ENCODE measurements around the gene ARID1A. TPM values are rescaled to one million over a fixed set of nuclear protein-coding genes. Genes with fewer than 3 reads are reported as not detected.

ARID1A gene
- total RNA-seq, 1 donor from 2014 or later: 186 TPM

GRCh38 chr1:26754086-26754874 lies 58.5 kb downstream of the ARID1A start:
- Mint-ChIP-seq H3K27me3 (no peaks in the 10 kb centered on the region), H3K9me3 (ENCODE audit: low read depth) (no peaks in the 10 kb centered on the region), H3K36me3 (ENCODE audit: insufficient read depth) (peaks cover 23% of the 10 kb centered on the region), H3K4me1 (ENCODE audit: low read depth) (peaks cover 25% of the 10 kb centered on the region), H3K27ac (peak overlapping the region; percentile 51), H3K4me3 (ENCODE audit: low read depth) (no peak overlapping the region)
- TF ChIP-seq CTCF (IDR thresholded peaks at IDR 0.05; ENCODE audit: unreplicated experiment): no peak
- no peak for DNase-seq (ENCODE audit: low spot score, unreplicated experiment)

- peaks cover 34% of the 10 kb centered on the region for H3K36me3 Mint-ChIP-seq (ENCODE audit: insufficient read depth)
- H3K27me3 Mint-ChIP-seq: no peaks in the 10 kb centered on the region
- no peak for DNase-seq (ENCODE audit: low spot score, unreplicated experiment)
- H3K4me3 Mint-ChIP-seq (ENCODE audit: low read depth): no peak overlapping the region
- no peak overlapping the region for H3K27ac Mint-ChIP-seq
- H3K9me3 Mint-ChIP-seq (ENCODE audit: low read depth): no peaks in the 10 kb centered on the region
- H3K4me1 Mint-ChIP-seq (ENCODE audit: low read depth): peaks cover 17% of the 10 kb centered on the region
- TF ChIP-seq CTCF (IDR thresholded peaks at IDR 0.05; ENCODE audit: unreplicated experiment): no peak
Measured at GRCh38 chr1:26758358-26758757, 62.5 kb downstream of the ARID1A start.

- no peak overlapping the region for H3K4me3 Mint-ChIP-seq (ENCODE audit: low read depth)
- no peak for DNase-seq (ENCODE audit: low spot score, unreplicated experiment)
- no peak for TF ChIP-seq CTCF (IDR thresholded peaks at IDR 0.05; ENCODE audit: unreplicated experiment)
- H3K9me3 Mint-ChIP-seq (ENCODE audit: low read depth): no peaks in the 10 kb centered on the region
- H3K4me1 Mint-ChIP-seq (ENCODE audit: low read depth): peaks cover 15% of the 10 kb centered on the region
- no peaks in the 10 kb centered on the region for H3K27me3 Mint-ChIP-seq
- H3K27ac Mint-ChIP-seq: peak overlapping the region; percentile 10
- peaks cover 36% of the 10 kb centered on the region for H3K36me3 Mint-ChIP-seq (ENCODE audit: insufficient read depth)
Measured at GRCh38 chr1:26759531-26759930, 63.7 kb downstream of the ARID1A start.

GRCh38 chr1:26761217-26761616 lies 65.4 kb downstream of the ARID1A start:
- Mint-ChIP-seq H3K4me3 (ENCODE audit: low read depth) (no peak overlapping the region), H3K27me3 (no peaks in the 10 kb centered on the region), H3K36me3 (ENCODE audit: insufficient read depth) (peaks cover 42% of the 10 kb centered on the region), H3K4me1 (ENCODE audit: low read depth) (peaks cover 15% of the 10 kb centered on the region), H3K27ac (peak overlapping the region; percentile 74), H3K9me3 (ENCODE audit: low read depth) (no peaks in the 10 kb centered on the region)
- peak; percentile 31 for TF ChIP-seq CTCF (IDR thresholded peaks at IDR 0.05; ENCODE audit: unreplicated experiment)
- no peak for DNase-seq (ENCODE audit: low spot score, unreplicated experiment)

- no peak overlapping the region for H3K4me3 Mint-ChIP-seq (ENCODE audit: low read depth)
- no peak overlapping the region for H3K27ac Mint-ChIP-seq
- TF ChIP-seq CTCF (IDR thresholded peaks at IDR 0.05; ENCODE audit: unreplicated experiment): no peak
- H3K36me3 Mint-ChIP-seq (ENCODE audit: insufficient read depth): peaks cover 58% of the 10 kb centered on the region
- H3K27me3 Mint-ChIP-seq: no peaks in the 10 kb centered on the region
- H3K9me3 Mint-ChIP-seq (ENCODE audit: low read depth): no peaks in the 10 kb centered on the region
- H3K4me1 Mint-ChIP-seq (ENCODE audit: low read depth): peaks cover 10% of the 10 kb centered on the region
- DNase-seq (ENCODE audit: low spot score, unreplicated experiment): no peak
Measured at GRCh38 chr1:26767714-26768113, 71.9 kb downstream of the ARID1A start.
